GM21367 (cell line): ENCODE measurements around the gene TMEM135.
"Not testable (repeated sequence)": the region's sequence is repeated elsewhere in the genome, so short reads cannot be mapped to it uniquely, and the experiment has no call there.

Source experiments
- ATAC-seq: cut with Tn5 transposase; IDR thresholded peaks from one replicate; pipeline ENCODE4 v1.9.1; 2021; ENCODE audit not compliant: unreplicated experiment

The TMEM135 gene

GRCh38 chr11:87076260-87076783 lies 38.6 kb downstream of the TMEM135 start:
- no peak for ATAC-seq

- ATAC-seq: no peak
Observed at GRCh38 chr11:87076874-87077429, 39.2 kb downstream of the TMEM135 start.

GRCh38 chr11:87081358-87081757 lies 43.6 kb downstream of the TMEM135 start:
- ATAC-seq: peak; percentile 52

- no peak for ATAC-seq
Observed at GRCh38 chr11:87082590-87082989, 44.9 kb downstream of the TMEM135 start.

GRCh38 chr11:87083029-87083428 lies 45.3 kb downstream of the TMEM135 start:
- no peak for ATAC-seq

- ATAC-seq: no peak
Observed at GRCh38 chr11:87092159-87092558, 54.4 kb downstream of the TMEM135 start.

GRCh38 chr11:87092567-87092966 lies 54.8 kb downstream of the TMEM135 start:
- no peak for ATAC-seq

GRCh38 chr11:87097582-87097981 lies 59.8 kb downstream of the TMEM135 start:
- ATAC-seq: peak; percentile 95

GRCh38 chr11:87101956-87102580 lies 64.3 kb downstream of the TMEM135 start:
- ATAC-seq: no peak

- ATAC-seq: not testable (repeated sequence)
Observed at GRCh38 chr11:87105826-87106225, 68.1 kb downstream of the TMEM135 start.

- ATAC-seq: not testable (repeated sequence)
Observed at GRCh38 chr11:87107379-87107778, 69.6 kb downstream of the TMEM135 start.

GRCh38 chr11:87110443-87111131 lies 72.9 kb downstream of the TMEM135 start:
- no peak for ATAC-seq

GRCh38 chr11:87114093-87114492 lies 76.4 kb downstream of the TMEM135 start:
- no peak for ATAC-seq

GRCh38 chr11:87116185-87116584 lies 78.5 kb downstream of the TMEM135 start:
- ATAC-seq: no peak

GRCh38 chr11:87120937-87121336 lies 83.2 kb downstream of the TMEM135 start:
- ATAC-seq: no peak

- no peak for ATAC-seq
Observed at GRCh38 chr11:87122852-87123251, 85.1 kb downstream of the TMEM135 start.

GRCh38 chr11:87125257-87125656 lies 87.5 kb downstream of the TMEM135 start:
- ATAC-seq: no peak

- ATAC-seq: no peak
Observed at GRCh38 chr11:87127101-87127500, 89.4 kb downstream of the TMEM135 start.

GRCh38 chr11:87128372-87128771 lies 90.6 kb downstream of the TMEM135 start:
- ATAC-seq: no peak

GRCh38 chr11:87134524-87135106 lies 96.9 kb downstream of the TMEM135 start:
- no peak for ATAC-seq

- no peak for ATAC-seq
Observed at GRCh38 chr11:87136236-87136635, 98.5 kb downstream of the TMEM135 start.

GRCh38 chr11:87137711-87138110 lies 100.0 kb downstream of the TMEM135 start:
- ATAC-seq: no peak
